Measurements from ENCODE around the gene SORCS1. TPM values are rescaled to one million over a fixed set of nuclear protein-coding genes. Genes with fewer than 3 reads are reported as not detected.

The SORCS1 gene
- total RNA-seq, 4 donors from 2014 or later: 7.1 to 16.7 (median 10.7) TPM

DNA sequence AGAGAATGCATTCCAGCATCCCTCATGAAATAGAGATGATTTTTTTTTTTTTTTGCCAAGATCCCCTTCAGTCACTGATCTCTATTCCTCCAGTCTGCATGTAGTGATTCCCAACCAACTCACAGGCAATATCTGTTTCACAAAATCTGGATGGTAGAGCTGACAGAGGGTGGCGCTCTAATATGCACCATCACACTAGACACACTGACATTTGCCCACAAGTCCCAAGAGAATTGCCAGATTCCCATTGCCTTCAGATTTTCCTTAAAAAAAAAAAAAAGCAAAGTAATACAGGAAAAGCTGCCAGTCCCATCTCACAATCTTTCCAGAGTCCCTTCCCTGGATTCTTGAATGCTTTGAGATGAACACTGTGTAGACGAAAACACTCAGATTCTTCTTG lies 301.0 kb downstream of the SORCS1 start:
- TF ChIP-seq POLR2A (IDR thresholded peaks at IDR 0.05; ENCODE audit: low read depth) (no peak), EP300 (IDR thresholded peaks at IDR 0.05) (no peak), POLR2AphosphoS5 (IDR thresholded peaks at IDR 0.05) (no peak)
- TF ChIP-seq, protein P1, sequence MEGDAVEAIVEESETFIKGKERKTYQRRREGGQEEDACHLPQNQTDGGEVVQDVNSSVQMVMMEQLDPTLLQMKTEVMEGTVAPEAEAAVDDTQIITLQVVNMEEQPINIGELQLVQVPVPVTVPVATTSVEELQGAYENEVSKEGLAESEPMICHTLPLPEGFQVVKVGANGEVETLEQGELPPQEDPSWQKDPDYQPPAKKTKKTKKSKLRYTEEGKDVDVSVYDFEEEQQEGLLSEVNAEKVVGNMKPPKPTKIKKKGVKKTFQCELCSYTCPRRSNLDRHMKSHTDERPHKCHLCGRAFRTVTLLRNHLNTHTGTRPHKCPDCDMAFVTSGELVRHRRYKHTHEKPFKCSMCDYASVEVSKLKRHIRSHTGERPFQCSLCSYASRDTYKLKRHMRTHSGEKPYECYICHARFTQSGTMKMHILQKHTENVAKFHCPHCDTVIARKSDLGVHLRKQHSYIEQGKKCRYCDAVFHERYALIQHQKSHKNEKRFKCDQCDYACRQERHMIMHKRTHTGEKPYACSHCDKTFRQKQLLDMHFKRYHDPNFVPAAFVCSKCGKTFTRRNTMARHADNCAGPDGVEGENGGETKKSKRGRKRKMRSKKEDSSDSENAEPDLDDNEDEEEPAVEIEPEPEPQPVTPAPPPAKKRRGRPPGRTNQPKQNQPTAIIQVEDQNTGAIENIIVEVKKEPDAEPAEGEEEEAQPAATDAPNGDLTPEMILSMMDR (IDR thresholded peaks at IDR 0.05): no peak
- DNase-seq (ENCODE audit: extremely low spot score): no peak
- Histone ChIP-seq H3K4me1 (no peaks in the 10 kb centered on the region), H3K27ac (replicated peaks in 1 of 4) (no peak overlapping the region), H3K4me3 (no peak overlapping the region), H3K36me3 (no peaks in the 10 kb centered on the region), H3K9me3 (peaks cover 0 to 5% (median 0%) of the 10 kb centered on the region in 4 donors), H3K27me3 (no peaks in the 10 kb centered on the region)
- 78% methylated on average over 2 of the region's 2 CpGs for WGBS
- intact Hi-C loops (cut with DNase I): no loop called here

DNA sequence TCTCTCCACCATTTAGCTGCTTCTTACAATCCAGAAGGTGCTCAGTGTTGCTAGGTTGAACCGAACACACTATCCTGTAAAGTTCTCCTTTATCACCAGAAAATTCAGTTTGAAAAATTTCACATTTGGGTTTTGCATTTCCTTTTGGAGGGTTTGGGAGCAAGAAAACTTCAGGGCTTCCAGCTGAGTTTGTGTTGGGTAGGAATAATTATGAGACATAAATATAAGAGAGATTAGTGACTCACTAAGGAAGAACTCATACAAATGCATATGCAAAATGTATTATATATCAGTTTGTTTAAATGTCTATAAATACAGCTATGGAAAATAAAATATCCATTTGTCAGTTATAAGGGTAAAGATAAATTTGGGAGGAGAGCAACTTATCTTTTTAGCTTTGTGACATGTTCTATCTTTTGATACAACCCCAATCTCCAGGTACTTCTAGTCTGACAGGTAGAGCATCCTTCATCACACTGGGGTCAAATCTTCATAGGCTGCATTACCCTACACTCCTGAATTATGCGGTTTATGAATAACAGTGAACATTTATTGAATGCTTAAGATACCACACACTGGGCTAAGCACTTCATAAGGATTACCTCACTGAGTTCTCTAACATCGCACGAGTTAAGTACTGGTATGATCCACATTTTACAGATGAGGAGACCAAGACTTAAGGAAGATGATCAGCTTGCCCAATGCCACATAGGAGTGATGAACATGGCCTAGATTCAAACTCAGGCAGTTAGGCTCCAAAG lies 304.4 kb downstream of the SORCS1 start:
- Histone ChIP-seq H3K4me1 (no peaks in the 10 kb centered on the region), H3K36me3 (no peaks in the 10 kb centered on the region), H3K4me3 (no peak overlapping the region), H3K9me3 (peaks cover 0 to 7% (median 0%) of the 10 kb centered on the region in 4 donors), H3K27me3 (no peaks in the 10 kb centered on the region), H3K27ac (replicated peaks in 1 of 4) (no peak overlapping the region)
- TF ChIP-seq POLR2A (IDR thresholded peaks at IDR 0.05; ENCODE audit: low read depth): no peak
- TF ChIP-seq EP300 (IDR thresholded peaks at IDR 0.05): no peak
- TF ChIP-seq, protein P1 (IDR thresholded peaks at IDR 0.05): no peak
- no peak for TF ChIP-seq POLR2AphosphoS5 (IDR thresholded peaks at IDR 0.05)
- intact Hi-C loops (cut with DNase I): no loop called here
- no peak for DNase-seq (ENCODE audit: extremely low spot score)
- 95% methylated on average over 4 of the region's 4 CpGs for WGBS

DNA sequence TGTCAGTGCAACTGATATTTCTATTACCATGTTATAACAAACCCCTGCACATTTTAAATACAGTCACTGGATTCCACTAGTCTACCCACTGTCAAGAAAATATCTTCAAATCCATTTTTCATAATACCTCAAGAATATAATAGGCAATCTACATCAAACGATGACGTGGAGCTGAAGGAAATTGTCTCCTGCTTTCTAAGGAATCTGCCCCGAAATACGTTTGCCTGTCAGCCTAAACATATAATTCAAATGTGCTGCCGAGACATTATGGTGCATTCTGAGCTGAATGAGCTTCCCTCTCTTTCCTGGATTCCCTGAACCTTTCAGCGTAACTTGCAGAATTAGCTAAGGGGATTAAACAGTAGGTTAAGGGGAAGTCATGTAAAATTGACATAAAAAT lies 306.8 kb downstream of the SORCS1 start:
- intact Hi-C loops (cut with DNase I): no loop called here
- no peaks in the 10 kb centered on the region for H3K36me3 ChIP-seq
- H3K4me1 ChIP-seq: no peaks in the 10 kb centered on the region
- TF ChIP-seq, protein P1 (IDR thresholded peaks at IDR 0.05): no peak
- no peak for TF ChIP-seq POLR2A (IDR thresholded peaks at IDR 0.05; ENCODE audit: low read depth)
- no peak for TF ChIP-seq POLR2AphosphoS5 (IDR thresholded peaks at IDR 0.05)
- no peak for TF ChIP-seq EP300 (IDR thresholded peaks at IDR 0.05)
- 80% methylated on average over 6 of the region's 6 CpGs for WGBS
- DNase-seq (ENCODE audit: extremely low spot score): no peak
- no peak overlapping the region for H3K4me3 ChIP-seq
- no peaks in the 10 kb centered on the region for H3K27me3 ChIP-seq
- no peak overlapping the region for H3K27ac ChIP-seq (replicated peaks in 1 of 4)
- peaks cover 0 to 7% (median 0%) of the 10 kb centered on the region in 4 donors for H3K9me3 ChIP-seq

DNA sequence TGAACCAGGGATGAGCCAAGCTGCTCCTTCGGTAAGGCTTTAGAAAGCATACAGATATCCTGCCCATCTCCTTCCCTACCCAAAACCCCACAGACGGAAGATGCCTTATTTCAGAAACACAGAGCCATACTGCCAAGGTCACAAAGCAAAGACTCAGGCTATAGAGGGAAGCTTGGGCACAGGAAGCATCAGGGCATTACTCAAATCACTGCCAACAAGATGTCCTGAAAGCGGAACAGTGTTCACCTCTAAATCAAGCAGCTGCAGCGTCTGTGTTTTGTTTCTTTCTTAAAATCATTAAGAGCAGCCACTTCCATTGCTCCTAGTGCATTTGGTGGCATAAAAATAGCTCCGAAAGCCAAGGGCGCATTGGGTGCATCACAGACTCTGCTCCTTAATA lies 307.3 kb downstream of the SORCS1 start:
- H3K4me3 ChIP-seq: no peak overlapping the region
- H3K4me1 ChIP-seq: no peaks in the 10 kb centered on the region
- TF ChIP-seq EP300 (IDR thresholded peaks at IDR 0.05) (no peak), POLR2A (IDR thresholded peaks at IDR 0.05; ENCODE audit: low read depth) (no peak), POLR2AphosphoS5 (IDR thresholded peaks at IDR 0.05) (no peak)
- TF ChIP-seq, protein P1 (IDR thresholded peaks at IDR 0.05): no peak
- peaks cover 0 to 7% (median 0%) of the 10 kb centered on the region in 4 donors for H3K9me3 ChIP-seq
- no peak for DNase-seq (ENCODE audit: extremely low spot score)
- H3K27me3 ChIP-seq: no peaks in the 10 kb centered on the region
- H3K27ac ChIP-seq (replicated peaks in 1 of 4): no peak overlapping the region
- intact Hi-C loops (cut with DNase I): no loop called here
- WGBS: 77% methylated on average over 6 of the region's 6 CpGs
- H3K36me3 ChIP-seq: no peaks in the 10 kb centered on the region

All from esophagus muscularis mucosa (tissue), 4 donors.